Middle frontal gyrus (tissue), 1 donor: ENCODE measurements around the gene FABP2.
"Not testable (repeated sequence)": the region's sequence is repeated elsewhere in the genome, so short reads cannot be mapped to it uniquely, and the experiment has no call there.

Experiments
- DNase-seq: peaks from one replicate; pipeline ENCODE4 v3.0.0-alpha.2; 2015; ENCODE audit warnings: low spot score; ENCODE audit errors: extremely low spot score

The FABP2 gene

DNA sequence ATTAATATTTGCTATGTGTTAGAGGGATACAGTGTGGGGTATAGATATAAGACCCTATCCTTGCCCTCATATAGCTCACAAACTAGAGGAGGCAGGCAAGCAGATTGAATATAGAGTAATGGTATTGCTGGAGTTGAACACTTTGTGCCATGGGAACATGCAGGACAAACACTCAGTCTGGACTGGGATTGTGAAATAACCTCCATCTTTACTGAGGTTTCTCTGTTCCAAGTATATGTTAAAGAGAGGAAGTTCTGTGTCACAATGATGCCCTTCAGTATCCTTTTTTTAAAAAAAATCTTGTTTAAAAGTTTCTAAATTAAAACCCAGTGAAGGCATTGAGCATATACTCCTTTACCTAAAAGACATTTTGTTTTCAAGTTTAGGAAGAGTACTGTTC is 8.7 kb downstream of the FABP2 start:
- no peak for DNase-seq

DNA sequence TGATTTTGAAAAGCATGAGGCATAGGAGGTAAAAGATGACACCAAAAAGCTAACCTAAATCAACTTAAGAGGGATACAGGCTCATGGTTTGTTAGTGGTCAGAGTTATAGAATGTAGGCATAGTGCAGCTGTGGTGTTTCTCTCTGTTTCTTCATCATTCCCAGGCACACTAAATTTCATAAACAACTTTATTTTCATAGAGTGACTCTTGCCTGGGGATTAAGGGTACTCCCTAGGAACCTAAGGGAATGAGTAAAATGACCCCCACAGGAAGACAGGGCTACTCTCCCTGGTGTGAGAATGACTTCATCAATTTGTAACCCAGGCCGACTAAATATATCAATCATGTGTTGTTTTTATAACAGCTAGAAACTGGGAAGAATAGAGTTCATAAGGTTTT is 11.1 kb downstream of the FABP2 start:
- no peak for DNase-seq

DNA sequence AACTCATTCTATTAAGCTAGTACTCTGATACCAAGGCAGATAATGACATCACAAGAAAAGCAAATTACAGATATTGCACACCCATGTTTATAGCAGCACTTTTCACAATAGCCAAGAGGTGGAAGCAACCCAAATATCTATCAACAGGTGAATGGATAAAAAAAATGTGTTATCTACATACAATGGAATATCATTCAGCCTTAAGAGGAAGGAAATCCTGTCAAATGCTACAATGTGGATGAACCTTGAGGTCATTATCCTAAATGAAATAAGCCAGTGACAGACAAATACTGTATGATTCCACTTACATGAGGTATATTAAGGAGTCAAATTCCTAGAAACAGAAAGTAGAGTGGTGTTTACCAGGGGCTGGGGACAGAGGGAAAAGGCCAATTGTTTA is 14.3 kb downstream of the FABP2 start:
- DNase-seq: no peak

DNA sequence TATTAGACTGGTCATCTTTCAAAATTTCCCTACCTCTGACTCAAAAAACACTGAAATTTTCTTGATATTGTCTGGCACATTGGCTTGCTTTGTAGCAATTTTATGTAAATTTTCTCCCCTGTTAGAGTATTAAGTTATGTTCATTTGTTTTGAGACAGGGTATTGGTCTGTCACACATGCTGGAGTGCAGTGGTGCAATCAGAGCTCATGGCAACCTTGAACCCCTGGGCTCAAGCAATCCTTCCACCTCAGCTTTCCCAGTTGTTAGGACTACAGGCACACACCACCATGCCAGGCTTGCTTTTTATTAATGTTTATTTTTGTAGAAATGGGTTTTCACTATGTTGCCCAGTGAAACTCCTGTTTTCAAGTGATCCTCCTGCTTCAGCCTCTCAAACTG is 17.5 kb downstream of the FABP2 start:
- DNase-seq: no peak

DNA sequence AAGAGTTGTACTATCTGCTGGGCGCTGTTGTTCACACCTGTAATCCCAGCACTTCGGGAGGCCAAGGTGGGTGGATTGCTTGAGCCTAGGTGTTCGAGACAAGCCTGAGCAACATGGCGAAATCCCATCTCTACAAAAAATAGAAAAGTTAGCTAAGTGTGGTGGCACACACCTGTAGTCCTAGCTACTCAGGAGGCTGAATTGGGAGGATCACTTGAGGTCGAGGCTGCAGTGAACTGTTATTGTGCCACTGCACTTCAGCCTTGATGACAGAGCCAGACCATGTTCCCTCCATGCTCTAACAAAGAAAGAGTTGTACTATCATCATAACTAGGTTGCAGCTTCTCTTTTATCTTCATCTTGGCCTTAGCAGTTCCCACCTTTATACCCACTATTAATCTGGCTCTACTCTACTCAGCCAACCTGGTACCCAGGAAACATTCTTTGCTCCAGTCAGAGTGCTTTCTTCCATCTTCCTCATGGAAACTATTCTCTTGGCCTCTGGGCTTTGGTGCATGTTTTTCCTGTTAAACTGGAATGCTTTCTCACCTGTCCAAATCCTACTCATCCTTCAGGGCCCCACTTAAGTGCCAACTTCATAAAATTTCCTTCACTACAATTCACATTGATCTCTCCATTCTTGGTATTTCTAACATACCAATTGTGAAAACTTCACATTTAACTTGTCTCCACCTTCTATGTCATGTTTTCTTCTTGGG is 18.2 kb downstream of the FABP2 start:
- no peak for DNase-seq

DNA sequence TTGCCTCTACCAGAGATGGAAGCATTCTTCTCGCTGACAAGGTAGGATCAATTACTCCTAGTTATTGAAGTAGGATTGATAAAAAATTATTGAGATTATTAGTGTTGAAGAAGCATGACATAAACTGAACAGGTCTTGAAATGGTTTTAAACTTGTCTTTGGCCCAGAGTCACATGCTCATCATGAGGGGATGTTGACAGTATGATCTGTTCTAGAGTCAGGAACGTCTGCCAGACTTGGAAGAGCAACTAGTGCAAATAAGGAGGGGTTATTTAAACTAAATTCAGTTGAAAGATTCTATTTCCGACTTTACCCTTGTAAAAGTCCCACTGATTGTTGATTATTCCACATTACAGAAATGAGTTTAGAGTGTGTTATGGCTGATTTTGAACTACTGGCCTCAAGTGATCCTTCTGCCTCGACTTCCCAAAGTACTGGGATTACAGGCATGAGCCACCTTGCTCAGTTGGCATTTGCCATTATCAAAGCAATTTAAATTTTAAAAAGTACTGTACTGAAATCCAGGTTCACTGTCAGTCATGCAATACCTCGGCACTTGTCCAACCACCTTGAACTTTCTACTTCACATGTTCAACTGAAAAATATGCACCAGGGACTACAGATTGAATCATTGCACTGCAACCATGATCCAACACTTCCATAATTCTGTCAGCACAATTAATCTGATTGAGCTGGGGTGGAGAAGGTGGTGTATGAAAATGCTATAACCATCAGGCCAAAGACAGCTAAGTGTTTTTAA is 19.7 kb downstream of the FABP2 start:
- DNase-seq: no peak

DNA sequence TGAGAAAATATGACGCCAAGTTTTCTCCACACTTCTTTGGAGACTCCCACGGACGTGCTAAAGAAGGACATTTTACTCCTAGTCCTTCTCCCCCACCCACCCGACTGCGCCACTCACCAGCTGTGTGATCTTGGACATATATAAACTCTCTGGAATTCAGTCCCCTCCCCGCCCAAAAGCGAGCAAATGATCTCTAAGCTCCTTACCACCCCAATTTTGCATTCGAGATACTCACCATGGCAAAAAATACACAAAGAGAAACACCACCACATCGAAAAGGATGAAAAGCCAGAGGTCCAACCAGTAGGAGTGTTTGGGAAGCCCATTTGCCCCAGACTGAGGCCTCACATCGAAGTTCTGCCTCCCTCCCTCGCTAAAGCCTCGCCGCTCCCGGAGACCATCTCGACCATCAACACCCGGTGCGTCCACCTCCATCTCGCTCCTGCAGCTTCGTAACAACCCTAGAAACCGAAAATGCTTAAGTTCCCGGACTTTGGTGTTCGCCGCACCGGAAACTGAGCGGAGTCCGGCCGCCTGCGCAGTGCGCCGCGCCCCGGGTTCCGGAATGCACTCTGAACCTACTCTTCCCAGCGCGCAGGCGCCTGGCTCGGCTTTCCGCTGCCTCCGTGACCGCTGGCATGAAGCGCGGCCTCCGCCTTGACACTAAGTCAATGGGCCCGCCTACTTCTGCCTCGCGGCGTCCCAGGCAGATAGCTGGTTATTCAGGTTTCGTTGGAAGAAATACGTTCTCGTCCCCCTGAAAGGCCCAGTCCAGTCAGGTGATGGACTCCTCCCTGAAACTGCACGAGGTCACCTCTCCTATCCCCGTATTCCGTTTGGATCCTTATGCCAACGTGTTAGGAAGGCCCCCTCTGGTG is 21.6 kb downstream of the FABP2 start:
- peak; percentile 75 for DNase-seq

DNA sequence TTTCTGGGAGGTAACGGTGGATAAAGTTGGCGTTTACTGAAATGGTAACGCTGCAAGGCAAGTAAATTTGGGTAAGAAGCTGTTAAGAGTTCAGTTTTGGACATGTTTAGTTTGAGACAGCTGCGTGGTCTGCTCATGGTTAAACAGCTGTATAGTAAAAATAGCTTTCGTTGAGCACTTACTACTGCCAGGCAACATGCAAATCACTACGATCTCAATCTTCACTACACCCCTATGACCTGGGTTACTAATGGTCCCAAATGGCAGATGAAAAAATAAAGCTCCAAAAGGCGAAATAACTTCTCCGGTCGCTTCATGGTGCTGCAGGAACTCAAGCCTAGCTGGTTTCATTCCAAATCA is 22.2 kb downstream of the FABP2 start:
- no peak for DNase-seq

DNA sequence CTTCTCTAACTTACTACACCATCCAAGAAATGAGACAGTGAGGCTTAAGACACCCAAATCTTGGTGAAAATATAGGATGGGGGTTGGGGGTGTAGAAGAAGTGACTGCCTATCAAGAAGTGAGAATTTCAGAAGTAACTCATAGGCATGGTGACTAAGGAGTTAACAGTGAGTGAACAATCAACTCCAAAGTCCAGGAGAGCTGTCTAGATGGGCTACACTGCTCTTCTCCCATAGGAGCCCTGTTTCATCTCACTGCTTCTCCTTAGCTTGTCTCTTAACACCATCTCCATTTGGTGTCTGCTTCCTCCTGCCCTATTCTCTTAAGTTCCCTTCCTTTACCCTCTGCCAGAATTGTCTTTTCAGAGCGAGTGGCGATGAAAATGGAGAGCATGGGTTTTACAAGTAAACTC is 22.7 kb downstream of the FABP2 start:
- DNase-seq: no peak

DNA sequence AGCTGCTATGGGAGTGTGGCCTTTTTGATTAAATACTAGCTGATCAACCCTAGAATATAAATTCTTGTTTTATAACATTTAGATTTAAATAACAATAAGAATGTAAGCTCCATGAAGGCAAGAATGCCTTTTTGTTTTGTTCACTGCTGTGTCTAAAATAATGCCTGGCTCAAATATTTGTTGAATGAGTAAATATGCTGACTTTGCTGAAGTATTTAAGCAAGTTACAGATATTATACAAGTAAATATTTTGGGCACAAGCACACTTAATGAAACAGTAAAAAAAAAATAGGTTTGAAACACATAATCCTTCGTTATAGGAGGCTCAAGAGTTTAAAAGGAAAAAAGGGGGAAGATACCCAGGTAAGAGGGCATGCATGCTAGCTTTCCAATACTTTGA is 24.1 kb downstream of the FABP2 start:
- DNase-seq: no peak

DNA sequence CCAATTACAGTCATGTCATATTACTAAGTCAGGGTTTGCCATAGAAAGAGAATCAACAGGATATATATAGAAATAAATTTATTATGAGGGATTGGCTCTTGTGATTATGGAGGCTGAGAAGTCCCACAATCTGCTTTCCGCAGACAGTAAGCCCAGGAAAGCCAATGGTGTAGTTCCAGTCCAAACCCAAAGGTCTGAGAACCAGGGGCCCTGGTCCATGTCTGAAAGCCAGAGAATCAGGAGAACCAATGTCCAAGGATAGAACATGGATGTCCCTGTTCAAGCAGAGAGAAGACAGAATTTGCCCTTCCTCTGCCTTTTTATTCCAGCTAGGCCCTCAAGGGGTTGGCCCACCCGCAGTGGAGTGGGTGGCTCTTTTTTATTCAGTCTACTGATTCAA is 25.6 kb downstream of the FABP2 start:
- DNase-seq: no peak

DNA sequence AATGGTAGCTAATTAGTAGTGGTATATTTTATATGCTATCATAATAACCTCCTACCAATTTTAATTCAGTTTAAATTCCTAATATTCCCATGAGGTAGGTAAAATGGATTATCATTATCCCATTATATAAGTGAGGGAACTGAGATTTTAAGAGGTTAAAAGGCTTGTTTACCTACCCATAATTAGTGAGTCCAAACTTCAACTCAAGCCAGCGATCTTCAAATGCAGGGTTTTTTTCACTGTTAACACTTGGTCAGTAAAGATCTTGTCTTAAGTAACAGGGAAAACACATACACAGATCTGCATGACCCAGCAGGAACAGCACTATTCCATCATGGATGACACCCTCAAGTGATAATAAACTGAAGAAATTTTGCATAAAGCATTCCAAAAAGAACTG is 31.3 kb downstream of the FABP2 start:
- no peak for DNase-seq

DNA sequence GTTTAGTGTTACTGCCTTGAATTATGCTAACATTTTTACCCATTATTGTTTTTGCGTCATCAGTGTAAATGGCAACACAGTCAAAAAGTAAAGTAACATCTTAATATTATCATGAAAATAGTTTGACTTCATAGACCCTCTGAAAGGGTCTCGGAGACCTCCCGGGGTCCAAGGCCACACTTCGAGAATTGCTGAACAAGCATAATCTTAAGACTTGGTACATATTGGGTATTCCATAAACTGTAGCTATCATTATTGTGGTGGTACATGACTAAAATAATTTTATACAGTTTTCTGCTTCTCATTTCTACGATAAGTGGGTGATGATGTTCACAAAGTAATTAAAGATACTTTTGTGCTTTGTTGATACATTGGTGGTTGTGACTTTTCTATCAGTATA is 32.6 kb downstream of the FABP2 start:
- no peak for DNase-seq

DNA sequence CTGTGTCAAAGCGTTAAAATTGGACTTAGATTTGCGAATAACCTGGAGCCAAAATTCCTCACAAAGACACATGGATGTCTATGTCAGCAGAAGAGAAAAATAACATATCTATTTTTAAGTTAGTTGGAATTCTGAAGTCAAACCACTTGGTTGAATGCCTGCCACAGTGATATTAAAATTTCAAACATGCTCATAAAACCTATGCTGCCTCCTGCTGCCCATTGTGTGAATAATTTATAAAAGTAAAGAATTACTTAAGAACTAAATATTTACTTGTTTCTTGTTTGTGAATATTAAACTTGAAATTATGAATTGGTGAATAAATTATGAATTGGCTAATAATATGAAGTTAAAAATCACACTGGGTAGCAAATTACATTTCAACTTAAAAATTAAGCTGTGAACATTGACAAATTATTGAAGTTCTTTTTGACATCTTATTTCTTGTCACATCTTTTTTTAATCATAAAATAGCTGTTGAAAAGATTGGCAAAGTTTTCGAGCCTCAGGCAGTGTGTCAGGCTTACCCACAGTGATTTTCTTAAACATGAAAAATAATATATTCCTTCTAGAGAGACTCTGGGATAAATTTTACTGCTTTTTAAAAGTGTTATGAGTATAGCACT is 35.4 kb downstream of the FABP2 start:
- DNase-seq: no peak

DNA sequence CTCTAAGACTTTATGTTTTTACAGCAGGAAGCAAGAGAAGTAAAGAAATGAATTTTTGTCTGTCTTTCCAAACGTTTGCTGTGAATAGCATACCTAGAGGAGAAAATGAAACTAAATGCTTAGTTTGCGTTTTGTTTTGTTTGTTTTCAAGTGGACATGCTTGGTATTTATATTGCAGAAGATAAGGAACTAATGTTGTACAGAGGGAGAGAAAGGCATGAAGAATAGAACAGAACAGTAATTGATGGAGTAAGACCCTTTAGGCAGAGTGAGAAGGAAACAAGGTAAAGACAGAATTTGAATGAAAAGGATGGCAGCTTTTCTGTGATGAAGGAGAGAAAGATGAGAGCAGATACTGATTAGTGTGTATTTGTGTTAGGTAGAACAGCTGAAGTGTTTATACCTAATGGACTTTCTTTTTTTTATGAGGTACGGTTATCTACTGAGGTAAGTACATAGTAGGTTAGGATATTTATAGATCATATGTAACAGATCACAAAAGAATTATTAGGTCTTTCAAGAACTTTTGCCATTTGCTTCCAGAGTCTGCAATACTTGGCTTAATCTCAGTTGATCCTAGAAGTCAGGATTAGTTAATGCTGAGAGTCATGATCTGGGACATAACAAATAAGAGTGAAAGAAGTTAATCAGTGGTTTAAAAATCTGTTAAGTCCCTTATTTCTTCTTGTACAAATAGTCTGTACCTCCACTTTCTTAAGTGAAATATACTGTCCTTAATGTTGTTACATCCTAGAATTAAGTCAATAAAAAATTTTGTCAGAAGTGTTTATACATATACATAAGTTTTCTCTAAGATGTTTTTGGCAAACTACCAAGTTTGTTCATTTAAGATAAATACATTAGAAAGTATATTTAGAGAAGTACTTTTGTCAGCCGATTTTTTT is 36.8 kb downstream of the FABP2 start:
- no peak for DNase-seq

DNA sequence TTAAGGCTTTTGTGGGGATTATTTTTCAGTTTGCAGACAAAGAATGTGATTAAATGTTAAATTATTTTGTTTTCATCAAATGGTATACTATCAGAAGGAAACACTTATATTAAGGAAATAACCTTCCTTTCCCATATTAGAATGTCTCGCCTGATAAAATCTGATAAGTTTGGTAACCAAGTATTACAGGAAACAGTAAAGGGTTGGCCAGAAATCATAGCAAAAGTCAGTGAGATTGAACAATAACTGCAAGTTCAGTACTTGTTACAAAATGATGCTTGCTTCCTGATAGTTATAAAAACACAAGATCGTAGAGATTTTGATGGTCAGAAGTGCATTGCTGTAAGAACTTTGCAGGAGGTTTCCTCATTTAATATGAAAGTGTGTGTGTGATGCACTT is 40.5 kb downstream of the FABP2 start:
- no peak for DNase-seq

DNA sequence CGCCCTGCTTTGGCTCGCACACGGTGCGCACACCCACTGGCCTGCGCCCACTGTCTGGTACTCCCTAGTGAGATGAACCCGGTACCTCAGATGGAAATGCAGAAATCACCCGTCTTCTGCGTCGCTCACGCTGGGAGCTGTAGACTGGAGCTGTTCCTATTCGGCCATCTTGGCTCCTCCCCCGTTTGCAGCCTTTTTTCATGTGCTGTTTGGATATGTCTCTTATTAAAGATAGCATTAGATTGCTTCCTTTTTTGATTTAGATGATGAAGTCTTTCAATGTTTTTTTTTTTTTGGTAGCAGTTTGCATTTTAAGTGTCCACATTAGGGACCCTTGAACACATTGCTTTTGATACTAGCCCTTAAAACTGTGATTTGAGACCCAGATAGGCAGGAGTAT is 42.0 kb downstream of the FABP2 start:
- not testable (repeated sequence) for DNase-seq

DNA sequence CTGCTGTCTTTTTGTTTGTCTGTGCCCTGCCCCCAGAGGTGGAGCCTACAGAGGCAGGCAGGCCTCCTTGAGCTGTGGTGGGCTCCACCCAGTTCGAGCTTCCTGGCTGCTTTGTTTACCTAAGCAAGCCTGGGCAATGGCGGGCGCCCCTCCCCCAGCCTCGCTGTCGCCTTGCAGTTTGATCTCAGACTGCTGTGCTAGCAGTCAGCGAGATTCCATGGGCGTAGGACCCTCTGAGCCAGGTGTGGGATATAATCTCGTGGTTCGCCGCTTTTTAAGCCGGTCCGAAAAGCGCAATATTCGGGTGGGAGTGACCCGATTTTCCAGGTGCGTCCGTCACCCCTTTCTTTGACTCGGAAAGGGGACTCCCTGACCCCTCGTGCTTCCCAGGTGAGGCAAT is 42.4 kb downstream of the FABP2 start:
- not testable (repeated sequence) for DNase-seq

DNA sequence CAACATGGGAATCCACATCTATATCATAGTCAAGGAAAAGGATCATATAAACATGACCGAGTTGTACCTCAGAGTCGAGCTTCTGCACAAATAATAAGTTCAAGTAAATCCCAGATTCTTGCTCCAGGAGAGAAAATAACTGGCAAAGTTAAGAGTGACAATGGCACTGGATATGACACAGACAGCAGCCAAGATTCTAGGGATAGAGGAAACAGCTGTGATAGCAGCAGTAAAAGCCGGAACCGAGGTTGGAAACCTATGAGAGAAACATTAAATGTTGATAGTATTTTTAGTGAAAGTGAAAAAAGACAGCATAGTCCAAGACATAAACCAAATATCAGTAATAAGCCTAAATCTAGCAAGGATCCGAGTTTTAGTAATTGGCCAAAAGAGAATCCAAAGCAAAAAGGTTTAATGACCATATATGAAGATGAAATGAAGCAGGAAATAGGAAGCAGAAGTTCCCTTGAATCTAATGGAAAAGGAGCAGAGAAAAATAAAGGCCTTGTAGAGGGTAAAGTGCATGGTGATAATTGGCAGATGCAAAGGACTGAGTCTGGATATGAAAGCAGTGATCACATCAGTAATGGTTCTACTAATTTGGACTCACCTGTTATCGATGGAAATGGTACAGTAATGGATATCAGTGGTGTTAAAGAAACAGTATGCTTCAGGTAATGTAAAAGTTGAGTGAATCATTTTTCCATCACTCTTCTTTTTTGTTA is 50.4 kb downstream of the FABP2 start:
- no peak for DNase-seq

DNA sequence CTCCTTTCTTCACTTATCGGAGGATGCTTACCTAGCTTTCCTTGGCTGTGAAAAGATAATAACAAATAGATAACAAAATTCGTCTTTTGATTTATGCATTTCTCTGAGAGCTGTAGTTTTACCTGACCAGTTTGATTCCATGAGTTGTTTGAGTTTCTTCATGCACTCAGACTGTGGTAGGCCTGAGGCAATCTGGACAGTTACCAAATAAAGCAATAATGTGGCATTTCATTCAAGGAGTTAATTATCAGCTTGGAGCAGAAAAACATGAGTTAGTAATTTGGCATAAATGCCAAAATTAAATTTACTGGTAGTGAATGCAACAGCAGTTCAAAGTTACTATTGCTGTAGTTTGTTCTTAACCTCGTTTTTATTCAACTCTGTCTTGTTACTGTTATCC is 53.5 kb downstream of the FABP2 start:
- DNase-seq: no peak
